ENCODE data around the gene PPP4R3A.

Gene PPP4R3A

DNA sequence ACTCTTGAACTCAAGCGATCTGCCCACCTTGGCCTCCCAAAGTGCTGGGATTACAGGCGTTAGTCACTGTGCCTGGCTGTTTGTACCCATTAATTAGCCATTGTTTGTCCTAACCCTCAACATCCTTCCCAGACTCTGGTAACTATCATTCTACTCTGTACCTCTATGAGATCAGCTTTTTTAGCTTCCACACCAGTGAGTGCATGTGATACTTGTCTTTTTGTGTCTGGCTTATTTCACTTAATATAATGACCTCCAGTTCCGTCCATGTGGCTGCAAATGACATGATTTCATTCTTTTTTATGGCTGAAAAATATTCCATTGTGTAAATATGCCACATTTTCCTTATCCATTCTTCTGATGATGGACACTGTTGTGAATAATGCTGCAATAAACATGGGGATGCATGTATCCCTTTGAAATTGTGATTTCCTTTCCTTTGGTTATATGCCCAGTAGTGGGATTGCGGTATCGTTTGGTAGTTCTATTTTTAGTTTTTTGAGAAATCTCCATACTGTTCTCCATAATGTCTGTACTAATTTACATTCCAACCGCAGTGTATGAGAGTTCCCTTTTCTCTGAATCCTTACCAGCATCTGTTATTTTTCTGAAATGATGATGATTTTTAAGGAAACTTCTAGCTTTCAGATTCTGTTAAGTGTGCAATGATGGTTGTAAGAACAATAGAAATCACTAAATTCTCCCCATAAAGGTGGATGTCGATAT lies 6.7 kb upstream of the PPP4R3A start:
- no peak overlapping the region for H3K9ac ChIP-seq
- no peak overlapping the region for H3K27ac ChIP-seq
- no peaks in the 10 kb centered on the region for H3K36me3 ChIP-seq (ENCODE audit: control insufficient read depth, insufficient read depth, low read length)
- no peaks in the 10 kb centered on the region for H3K79me2 ChIP-seq
- H3K4me2 ChIP-seq (ENCODE audit: low read length), result no peak overlapping the region
- no peaks in the 10 kb centered on the region for H3K27me3 ChIP-seq (ENCODE audit: control insufficient read depth, insufficient read depth, low read length)
- H3K4me1 ChIP-seq, result no peaks in the 10 kb centered on the region
- no peak overlapping the region for H2AFZ ChIP-seq
- H3K4me3 ChIP-seq (ENCODE audit: low read depth, low read length), result no peak overlapping the region
- no peaks in the 10 kb centered on the region for H3K9me3 ChIP-seq (ENCODE audit: control insufficient read depth, low read length)
- TF ChIP-seq, protein P1, sequence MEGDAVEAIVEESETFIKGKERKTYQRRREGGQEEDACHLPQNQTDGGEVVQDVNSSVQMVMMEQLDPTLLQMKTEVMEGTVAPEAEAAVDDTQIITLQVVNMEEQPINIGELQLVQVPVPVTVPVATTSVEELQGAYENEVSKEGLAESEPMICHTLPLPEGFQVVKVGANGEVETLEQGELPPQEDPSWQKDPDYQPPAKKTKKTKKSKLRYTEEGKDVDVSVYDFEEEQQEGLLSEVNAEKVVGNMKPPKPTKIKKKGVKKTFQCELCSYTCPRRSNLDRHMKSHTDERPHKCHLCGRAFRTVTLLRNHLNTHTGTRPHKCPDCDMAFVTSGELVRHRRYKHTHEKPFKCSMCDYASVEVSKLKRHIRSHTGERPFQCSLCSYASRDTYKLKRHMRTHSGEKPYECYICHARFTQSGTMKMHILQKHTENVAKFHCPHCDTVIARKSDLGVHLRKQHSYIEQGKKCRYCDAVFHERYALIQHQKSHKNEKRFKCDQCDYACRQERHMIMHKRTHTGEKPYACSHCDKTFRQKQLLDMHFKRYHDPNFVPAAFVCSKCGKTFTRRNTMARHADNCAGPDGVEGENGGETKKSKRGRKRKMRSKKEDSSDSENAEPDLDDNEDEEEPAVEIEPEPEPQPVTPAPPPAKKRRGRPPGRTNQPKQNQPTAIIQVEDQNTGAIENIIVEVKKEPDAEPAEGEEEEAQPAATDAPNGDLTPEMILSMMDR (IDR thresholded peaks at IDR 0.05), result no peak

DNA sequence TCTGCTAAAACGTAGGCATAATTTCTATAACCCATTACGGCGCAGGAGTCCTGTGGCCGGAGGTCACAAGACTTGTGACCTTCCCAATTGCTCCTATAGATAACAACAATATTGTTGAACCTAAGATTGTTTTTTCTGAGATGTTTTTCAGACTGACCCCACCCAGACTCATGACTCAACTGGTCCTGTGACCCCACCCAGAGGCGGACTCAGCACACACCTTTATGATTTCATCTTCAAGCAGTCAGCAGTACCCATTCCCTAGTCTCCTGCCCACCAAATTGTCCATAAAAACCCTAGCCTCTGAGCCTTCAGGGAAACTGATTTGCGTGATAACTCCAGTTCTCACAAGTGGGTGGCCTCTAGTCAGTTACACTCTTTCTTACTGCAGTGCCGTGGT lies 5.9 kb upstream of the PPP4R3A start:
- H3K4me1 ChIP-seq, result peaks cover 3% of the 10 kb centered on the region
- H3K27ac ChIP-seq, result no peak overlapping the region
- no peak overlapping the region for H2AFZ ChIP-seq
- no peak overlapping the region for H3K4me3 ChIP-seq (ENCODE audit: low read depth, low read length)
- no peak overlapping the region for H3K9ac ChIP-seq
- no peaks in the 10 kb centered on the region for H3K79me2 ChIP-seq
- H3K4me2 ChIP-seq (ENCODE audit: low read length), result no peak overlapping the region
- no peaks in the 10 kb centered on the region for H3K36me3 ChIP-seq (ENCODE audit: control insufficient read depth, insufficient read depth, low read length)
- TF ChIP-seq, protein P1 (IDR thresholded peaks at IDR 0.05), result no peak
- no peaks in the 10 kb centered on the region for H3K9me3 ChIP-seq (ENCODE audit: control insufficient read depth, low read length)
- H3K27me3 ChIP-seq (ENCODE audit: control insufficient read depth, insufficient read depth, low read length), result no peaks in the 10 kb centered on the region

DNA sequence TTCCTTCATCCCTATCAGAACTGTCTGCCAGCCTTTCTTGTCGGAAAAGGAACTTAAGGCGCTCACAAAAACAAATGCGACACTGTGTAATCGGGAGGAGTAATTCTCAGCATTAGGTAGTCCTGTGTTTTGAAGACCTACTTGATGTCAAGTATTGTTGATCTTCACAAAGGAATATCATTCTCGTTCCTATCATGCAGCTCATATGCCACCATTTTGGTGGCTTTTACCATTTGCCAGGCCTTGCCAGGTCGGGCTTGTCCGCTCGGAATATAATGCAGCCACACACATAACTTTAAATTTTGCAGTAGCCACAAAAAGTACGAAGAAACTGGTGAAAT lies 903 bp upstream of the PPP4R3A start:
- Histone ChIP-seq H2AFZ (peak overlapping the region; percentile 91), H3K4me1 (peaks cover 9% of the 10 kb centered on the region), H3K9me3 (ENCODE audit: control insufficient read depth, low read length) (no peaks in the 10 kb centered on the region), H3K27ac (peak overlapping the region; percentile 96), H3K4me3 (ENCODE audit: low read depth, low read length) (peak overlapping the region; percentile 94), H3K9ac (peak overlapping the region; percentile 93), H3K27me3 (ENCODE audit: control insufficient read depth, insufficient read depth, low read length) (no peaks in the 10 kb centered on the region), H3K4me2 (ENCODE audit: low read length) (peak overlapping the region; percentile 46), H3K36me3 (ENCODE audit: control insufficient read depth, insufficient read depth, low read length) (no peaks in the 10 kb centered on the region), H3K79me2 (peaks cover 13% of the 10 kb centered on the region)
- TF ChIP-seq, protein P1 (IDR thresholded peaks at IDR 0.05), result no peak

GRCh38 chr14:91509878-91510170 lies 286 bp downstream of the PPP4R3A start:
- Histone ChIP-seq H3K9ac (peak overlapping the region; percentile 98), H3K4me1 (peaks cover 9% of the 10 kb centered on the region), H2AFZ (peak overlapping the region; percentile 91), H3K27ac (peak overlapping the region; percentile 96), H3K4me3 (ENCODE audit: low read depth, low read length) (peak overlapping the region; percentile 94), H3K4me2 (ENCODE audit: low read length) (peak overlapping the region; percentile 52), H3K27me3 (ENCODE audit: control insufficient read depth, insufficient read depth, low read length) (no peaks in the 10 kb centered on the region), H3K36me3 (ENCODE audit: control insufficient read depth, insufficient read depth, low read length) (no peaks in the 10 kb centered on the region), H3K9me3 (ENCODE audit: control insufficient read depth, low read length) (no peaks in the 10 kb centered on the region), H3K79me2 (peaks cover 24% of the 10 kb centered on the region)
- TF ChIP-seq, protein P1 (IDR thresholded peaks at IDR 0.05), result no peak
